HG02943 (cell line): ENCODE data around the gene FBXO38.
"Not testable (repeated sequence)": the region's sequence is repeated elsewhere in the genome, so short reads cannot be mapped to it uniquely, and the experiment has no call there.

ENCODE experiments used
- ATAC-seq: cut with Tn5 transposase; IDR thresholded peaks from one replicate; pipeline ENCODE4 v1.9.1; 2021; ENCODE audit warnings: mild to moderate bottlenecking, low read depth, moderate library complexity; ENCODE audit not compliant: unreplicated experiment

Gene FBXO38

GRCh38 chr5:148427370-148428042 is 43.7 kb downstream of the FBXO38 start:
- ATAC-seq = no peak

DNA sequence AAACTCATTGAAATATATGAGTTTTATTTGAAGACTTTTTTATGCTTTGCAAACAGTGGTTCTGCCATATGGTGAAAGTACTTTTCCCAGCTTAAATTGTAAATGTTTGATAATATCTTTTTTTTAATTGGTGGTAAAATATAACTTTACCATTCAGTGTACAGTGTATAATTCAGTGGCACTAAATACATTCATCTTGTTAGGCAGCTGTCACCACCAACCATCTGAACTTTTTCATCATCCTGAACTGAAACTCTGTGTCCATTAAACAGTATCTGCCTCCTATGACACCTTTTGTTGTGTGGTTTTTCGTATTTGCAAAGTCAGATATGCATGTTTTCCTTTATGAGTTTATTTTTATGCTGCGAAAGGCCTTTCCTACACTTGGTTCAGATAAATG is 45.1 kb downstream of the FBXO38 start:
- ATAC-seq = no peak

DNA sequence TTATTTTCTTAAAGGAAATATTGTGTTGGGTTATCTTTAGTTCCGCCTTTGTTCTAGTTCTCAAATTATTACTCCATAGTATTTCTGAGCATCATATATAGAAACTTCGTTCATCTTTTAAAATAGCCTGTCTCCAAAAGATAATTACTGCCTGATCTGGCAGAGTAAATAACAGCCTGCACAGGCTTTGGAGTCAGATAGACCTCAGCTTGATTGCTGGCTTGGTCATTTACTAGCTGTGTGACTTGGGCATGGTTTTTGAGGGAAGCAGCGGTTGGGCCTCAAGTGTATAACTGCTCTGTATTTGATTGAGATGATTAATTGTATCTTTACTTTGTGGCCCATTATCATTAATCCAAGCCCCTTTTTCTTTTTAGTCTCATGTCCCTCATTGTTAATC is 50.1 kb downstream of the FBXO38 start:
- no peak for ATAC-seq

- no peak for ATAC-seq
These were observed 52.3 kb downstream of the FBXO38 start for GRCh38 chr5:148436029-148436428.

DNA sequence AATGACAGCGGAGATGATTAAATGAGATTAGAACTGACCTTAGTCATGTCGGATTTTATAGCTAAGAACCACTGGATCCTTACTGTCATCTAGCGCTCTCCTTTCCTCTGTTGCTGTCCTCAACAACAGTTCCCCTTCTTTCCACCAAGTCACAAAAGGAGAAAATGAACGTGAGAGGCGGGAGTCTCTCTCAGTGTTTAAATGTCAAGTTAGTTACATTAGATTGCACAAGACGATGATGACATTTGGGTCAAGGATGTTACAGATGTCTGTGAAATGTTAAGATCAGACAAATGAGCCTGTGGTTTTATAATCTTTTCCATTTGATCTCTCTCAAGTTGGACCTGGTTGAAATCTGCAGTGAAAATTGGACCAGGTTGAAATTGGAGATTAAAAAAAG is 53.5 kb downstream of the FBXO38 start:
- ATAC-seq = no peak

- no peak for ATAC-seq
These were observed 55.2 kb downstream of the FBXO38 start for GRCh38 chr5:148438933-148439332.

DNA sequence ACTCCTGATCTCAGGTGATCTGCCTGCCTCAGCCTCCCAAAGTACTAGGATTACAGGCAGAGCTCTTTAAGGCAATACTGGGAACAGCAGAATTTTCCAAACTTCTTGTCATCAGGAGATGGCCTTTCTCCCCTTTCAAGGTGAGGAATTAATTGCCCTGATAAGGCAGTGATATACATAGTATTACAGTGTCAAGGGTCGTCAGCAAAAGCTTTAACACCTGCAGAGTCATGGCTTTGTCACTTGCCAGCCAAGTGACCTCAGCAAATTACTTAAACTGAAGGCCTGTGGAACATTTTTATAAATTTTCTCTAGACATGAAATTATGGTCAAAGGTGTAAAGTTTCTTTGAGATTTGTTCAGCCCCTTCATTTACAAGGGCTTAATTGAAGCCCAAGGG is 59.5 kb downstream of the FBXO38 start:
- ATAC-seq = no peak

DNA sequence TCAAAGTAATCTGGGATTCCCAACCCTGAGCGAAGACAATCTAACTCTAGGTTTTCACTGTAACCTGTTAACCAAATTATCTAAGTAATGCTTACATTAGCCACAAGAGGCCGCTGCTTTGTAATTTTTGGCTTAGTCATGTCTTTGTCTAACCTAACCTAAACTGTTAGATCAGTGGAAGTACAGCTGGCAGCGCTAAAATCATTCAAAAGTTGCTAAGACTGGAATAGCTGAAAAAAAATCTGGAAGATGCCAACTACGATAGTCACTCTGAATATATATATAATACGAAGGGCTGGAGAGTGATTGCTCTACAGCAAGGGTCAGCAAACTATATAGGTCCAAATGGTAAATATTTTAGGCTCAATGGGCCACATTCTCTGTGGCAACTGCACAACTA is 60.2 kb downstream of the FBXO38 start:
- peak; percentile 83 for ATAC-seq

- ATAC-seq = no peak
These were observed 61.8 kb downstream of the FBXO38 start for GRCh38 chr5:148445578-148445977.

DNA sequence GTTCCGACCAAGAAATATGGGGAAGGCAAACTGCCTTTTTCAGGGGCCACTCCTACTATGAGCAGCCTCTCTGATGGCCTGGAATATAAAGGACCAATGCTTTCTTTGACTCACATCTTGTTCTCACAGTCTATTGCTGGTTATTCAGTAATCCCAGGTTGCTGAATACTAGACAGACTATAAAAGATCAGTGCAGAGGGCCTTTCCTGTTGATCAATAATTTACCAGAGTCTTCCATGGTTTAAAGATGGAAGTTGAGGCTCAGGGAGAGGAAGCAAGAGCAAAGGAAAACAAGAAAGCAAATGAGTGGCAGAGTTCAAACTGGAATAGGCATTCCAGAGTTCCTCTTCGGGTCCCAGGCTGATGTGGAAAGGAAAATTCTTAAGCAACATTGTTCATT is 62.9 kb downstream of the FBXO38 start:
- no peak for ATAC-seq

DNA sequence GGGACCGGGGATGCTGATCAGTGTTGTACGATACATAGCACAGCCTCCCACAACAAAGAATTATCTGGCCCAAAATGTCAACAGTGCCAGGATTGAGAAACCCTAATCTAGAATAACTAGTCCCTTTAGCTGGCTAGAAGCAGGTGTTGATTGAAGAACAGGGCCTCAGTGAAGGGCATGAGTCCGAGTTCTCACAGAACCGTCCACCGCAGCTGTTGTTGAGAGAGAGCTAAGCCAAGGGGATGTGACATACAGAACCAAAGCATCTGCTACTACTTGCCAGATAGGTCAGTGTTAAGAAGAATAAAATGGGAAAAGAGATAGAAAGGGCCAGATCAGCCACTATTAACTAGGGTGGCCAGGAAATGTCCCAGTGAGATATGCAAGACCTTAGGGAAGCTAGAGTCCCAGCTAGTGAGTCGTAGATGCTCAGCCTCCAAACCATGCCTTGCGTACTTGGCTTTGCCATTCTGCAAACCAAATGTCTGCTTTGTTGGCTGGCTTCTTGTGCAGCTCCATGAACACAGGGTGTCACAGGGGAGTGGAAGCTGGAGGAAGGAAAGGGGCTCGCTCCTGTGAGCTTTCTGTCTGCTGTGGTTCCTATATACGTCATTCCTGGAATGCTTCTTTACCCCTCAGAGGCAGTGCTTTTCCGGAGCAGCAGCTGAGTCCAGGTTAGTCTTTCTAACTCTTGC is 68.9 kb downstream of the FBXO38 start:
- ATAC-seq = no peak

GRCh38 chr5:148454576-148454975 is 70.8 kb downstream of the FBXO38 start:
- ATAC-seq = no peak

GRCh38 chr5:148455185-148455584 is 71.4 kb downstream of the FBXO38 start:
- ATAC-seq = no peak

GRCh38 chr5:148457183-148457620 is 73.4 kb downstream of the FBXO38 start:
- ATAC-seq = peak; percentile 70

DNA sequence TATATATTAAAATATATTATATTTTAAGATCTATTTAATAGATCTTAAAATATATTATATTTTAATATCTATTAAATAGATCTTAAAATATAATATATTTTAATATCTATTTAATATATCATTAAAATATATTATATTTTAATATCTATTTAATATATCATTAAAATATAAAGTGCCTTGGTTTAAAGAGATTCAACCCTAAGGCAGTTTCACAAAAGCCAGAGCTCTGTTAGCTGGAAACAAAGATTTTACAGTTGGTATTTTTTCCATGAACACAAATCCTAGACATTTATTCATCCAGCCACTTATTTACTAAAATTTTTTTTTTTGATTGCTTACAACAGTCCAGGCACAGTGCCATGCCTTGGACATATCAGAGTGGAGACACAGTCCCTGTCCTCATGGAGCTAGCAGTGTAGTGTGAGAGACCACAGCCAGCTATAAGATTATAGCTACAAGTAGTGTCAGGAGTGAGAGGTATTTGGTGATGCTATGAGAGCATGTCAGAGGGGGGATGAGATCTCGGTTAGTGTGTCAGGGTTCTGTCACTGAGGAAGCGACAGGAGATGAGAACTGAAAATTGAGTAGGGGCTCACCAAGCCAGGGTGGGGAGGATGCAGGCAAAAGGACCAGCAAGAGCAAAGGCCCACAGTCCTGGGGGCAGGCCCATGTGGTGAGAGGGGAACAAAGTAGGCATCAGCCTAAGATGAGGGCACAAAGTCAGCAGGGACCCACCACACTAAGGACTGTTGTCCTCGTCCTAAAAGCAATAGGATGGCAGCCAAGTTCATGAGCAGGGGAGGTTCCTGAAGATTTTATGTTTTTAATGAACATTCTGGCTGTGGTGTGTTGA is 74.5 kb downstream of the FBXO38 start:
- ATAC-seq = no peak

DNA sequence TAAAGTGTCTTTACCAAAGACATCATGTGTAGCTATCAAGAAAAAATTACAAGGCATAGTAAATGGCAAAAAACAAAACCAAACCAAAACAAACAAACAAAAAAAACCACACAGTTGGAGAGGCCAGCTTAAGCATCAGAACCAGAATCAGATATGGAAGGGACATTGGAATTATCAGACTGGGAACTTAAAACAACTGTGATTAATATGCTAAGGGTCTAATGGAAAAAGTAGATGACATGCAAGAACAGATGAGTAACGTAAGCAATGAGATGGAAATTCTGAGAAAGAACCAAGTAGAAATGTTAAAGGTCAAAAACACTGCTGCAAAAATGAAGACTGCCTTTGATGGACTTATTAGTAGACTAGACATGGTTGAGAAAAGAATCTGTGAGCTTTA is 75.9 kb downstream of the FBXO38 start:
- ATAC-seq = no peak

DNA sequence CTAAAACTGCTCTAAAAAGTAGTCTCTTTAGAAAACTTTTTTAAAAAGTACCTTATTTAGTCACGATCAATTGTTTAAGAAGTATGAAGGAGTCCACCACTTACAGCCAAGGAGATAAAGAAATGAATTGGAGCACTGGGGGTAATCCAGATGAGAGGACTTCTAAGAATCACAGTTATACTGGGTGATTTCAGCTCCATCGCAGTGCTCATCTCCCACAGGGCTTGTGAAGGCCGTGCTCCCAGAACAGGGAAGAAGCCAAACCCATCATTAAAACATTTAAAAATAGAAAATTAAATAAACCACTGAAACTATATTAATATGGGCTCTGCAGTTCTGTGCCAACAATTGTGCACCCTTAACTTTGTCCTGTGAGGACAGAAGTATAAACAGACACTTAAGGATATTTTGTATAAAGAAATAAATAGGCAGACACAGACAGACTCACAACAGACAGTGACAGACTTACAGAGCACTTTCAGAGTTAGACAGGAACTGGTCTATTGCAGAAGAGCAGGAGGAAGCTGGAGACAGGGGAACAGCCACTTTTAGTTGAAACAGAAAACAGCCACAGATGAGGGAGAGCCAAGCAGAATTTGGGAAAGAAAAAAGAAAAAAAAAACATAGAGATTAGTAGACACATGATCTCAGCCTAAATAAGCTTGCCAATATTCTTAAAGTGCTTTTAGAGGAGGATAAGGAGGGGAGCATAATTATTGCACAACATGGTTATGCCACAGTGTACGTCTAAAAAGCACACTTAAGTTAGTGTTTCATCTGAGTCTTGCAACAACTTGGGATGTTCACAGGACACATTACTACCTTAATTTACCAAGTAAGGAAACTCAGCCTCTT is 81.8 kb downstream of the FBXO38 start:
- ATAC-seq = no peak

GRCh38 chr5:148466236-148466580 is 82.5 kb downstream of the FBXO38 start:
- no peak for ATAC-seq

DNA sequence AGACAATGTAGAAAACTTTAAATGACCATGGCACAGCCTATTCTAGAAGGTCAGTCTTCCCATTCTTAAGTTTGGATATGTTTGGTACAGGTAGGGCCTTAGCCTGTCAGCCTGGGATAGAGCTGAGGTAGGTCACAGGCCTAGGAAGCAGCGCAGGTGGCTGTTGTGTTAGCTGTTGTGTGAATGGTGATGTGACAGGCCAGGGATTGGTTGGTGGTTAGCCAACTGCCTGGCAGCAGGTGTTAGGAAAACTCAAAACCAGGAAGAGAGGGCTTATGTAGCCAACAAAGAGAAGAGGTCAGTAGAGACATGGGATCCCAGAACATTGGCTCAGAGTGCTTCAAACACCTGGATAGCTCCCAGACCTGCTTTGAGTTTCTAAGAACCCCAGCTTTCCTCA is 84.2 kb downstream of the FBXO38 start:
- no peak for ATAC-seq

DNA sequence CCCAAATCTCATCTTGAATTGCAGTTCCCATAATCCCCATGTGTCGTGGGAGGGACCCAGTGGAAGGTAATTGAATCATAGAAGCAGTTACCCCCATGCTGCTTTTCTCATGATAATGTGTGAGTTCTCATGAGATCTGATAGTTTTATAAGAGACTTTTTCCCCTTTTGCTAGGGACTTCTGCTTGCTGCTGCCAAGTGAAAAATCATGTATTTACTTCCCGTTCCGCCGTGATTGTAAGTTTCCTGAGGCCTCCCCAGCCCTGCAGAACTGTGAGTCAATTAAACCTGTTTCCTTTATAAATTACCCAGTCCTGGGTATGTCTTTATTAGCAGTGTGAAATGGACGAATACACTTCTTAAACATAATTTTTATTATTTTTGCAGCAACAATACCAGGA is 85.0 kb downstream of the FBXO38 start:
- ATAC-seq = not testable (repeated sequence)
